ENCODE data around the gene GRIK4.

Gene GRIK4

GRCh38 chr11:120586072-120586471 is 74.5 kb downstream of the GRIK4 start:
- no peak for TF ChIP-seq CTCF (IDR thresholded peaks at IDR 0.05; ENCODE audit: low read depth, low read length, missing control alignments)
- in situ Hi-C loops (cut with HindIII; ENCODE audit: low sequenced_read_pairs), result no loop called here
- no peak for DNase-seq (ENCODE audit: low read depth)
- H3K4me3 ChIP-seq (ENCODE audit: low read depth, low read length), result no peak overlapping the region

DNA sequence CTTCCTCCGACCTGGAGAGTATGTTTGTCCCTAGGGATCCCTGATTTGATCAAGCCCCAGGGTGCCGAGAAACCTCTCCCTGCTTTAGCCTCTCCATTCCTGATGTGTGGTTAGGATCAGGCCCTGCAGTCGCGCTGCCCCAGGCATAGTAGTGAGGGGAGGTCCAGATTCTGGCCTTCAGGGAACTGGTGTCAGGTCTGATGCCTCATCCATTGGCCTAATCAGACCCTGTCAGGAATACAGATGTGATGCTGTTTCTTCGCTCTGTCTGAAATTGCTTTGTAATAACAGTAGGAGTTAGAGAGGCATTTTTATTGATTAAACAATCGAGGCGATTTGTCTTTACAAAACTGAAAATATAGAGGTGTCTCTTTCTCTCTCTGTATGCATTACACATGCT is 75.2 kb downstream of the GRIK4 start:
- in situ Hi-C loops (cut with HindIII; ENCODE audit: low sequenced_read_pairs), result no loop called here
- DNase-seq (ENCODE audit: low read depth), result no peak
- no peak overlapping the region for H3K4me3 ChIP-seq (ENCODE audit: low read depth, low read length)
- no peak for TF ChIP-seq CTCF (IDR thresholded peaks at IDR 0.05; ENCODE audit: low read depth, low read length, missing control alignments)

- in situ Hi-C loops (cut with HindIII; ENCODE audit: low sequenced_read_pairs), result no loop called here
- no peak for DNase-seq (ENCODE audit: low read depth)
- no peak for TF ChIP-seq CTCF (IDR thresholded peaks at IDR 0.05; ENCODE audit: low read depth, low read length, missing control alignments)
- no peak overlapping the region for H3K4me3 ChIP-seq (ENCODE audit: low read depth, low read length)
These were observed 75.8 kb downstream of the GRIK4 start for GRCh38 chr11:120587299-120587698.

- TF ChIP-seq CTCF (IDR thresholded peaks at IDR 0.05; ENCODE audit: low read depth, low read length, missing control alignments), result no peak
- DNase-seq (ENCODE audit: low read depth), result no peak
- H3K4me3 ChIP-seq (ENCODE audit: low read depth, low read length), result no peak overlapping the region
- in situ Hi-C loops (cut with HindIII; ENCODE audit: low sequenced_read_pairs), result no loop called here
These were observed 77.8 kb downstream of the GRIK4 start for GRCh38 chr11:120589376-120589775.

DNA sequence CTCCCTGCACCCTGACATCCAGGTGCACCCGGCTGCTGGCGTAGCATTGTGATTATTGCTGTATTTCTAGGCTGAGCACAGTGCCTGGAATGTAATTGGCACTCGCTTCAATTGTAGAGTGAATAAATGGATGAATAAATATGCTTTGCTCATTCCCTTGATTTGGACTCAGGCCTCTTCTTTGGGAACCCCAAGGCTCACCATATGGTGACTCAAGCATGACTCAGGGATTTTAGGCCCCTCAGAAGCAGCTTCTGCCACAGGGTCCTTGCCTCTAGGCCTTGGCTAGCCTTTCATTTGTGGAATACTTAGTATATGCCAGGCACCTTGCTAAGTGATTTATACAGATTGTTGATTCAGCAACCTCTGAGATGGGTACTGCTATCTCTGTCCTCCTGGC is 78.9 kb downstream of the GRIK4 start:
- in situ Hi-C loops (cut with HindIII; ENCODE audit: low sequenced_read_pairs), result no loop called here
- no peak for TF ChIP-seq CTCF (IDR thresholded peaks at IDR 0.05; ENCODE audit: low read depth, low read length, missing control alignments)
- DNase-seq (ENCODE audit: low read depth), result no peak
- H3K4me3 ChIP-seq (ENCODE audit: low read depth, low read length), result no peak overlapping the region

GRCh38 chr11:120594746-120595145 is 83.2 kb downstream of the GRIK4 start:
- in situ Hi-C loops (cut with HindIII; ENCODE audit: low sequenced_read_pairs), result no loop called here
- no peak for DNase-seq (ENCODE audit: low read depth)
- no peak for TF ChIP-seq CTCF (IDR thresholded peaks at IDR 0.05; ENCODE audit: low read depth, low read length, missing control alignments)
- H3K4me3 ChIP-seq (ENCODE audit: low read depth, low read length), result no peak overlapping the region

GRCh38 chr11:120595557-120595956 is 84.0 kb downstream of the GRIK4 start:
- in situ Hi-C loops (cut with HindIII; ENCODE audit: low sequenced_read_pairs), result no loop called here
- no peak overlapping the region for H3K4me3 ChIP-seq (ENCODE audit: low read depth, low read length)
- TF ChIP-seq CTCF (IDR thresholded peaks at IDR 0.05; ENCODE audit: low read depth, low read length, missing control alignments), result no peak
- DNase-seq (ENCODE audit: low read depth), result no peak

All from astrocyte of the cerebellum (primary cell).